H9 (cell line): ENCODE results near the gene PRR7. TPM values are rescaled to one million over a fixed set of nuclear protein-coding genes. Genes with fewer than 3 reads are reported as not detected.

Experiments
- DNase-seq: peaks from one replicate; pipeline ENCODE4 v3.0.0-alpha.2; 2017
- H2AFZ ChIP-seq: one replicate; pipeline ENCODE4 v1.6.1; 2013; ENCODE audit warnings: mild to moderate bottlenecking, low read length, control low read depth, moderate library complexity
- H2AK5ac ChIP-seq: 2 replicates; pipeline ENCODE4 v1.6.1; 2013; ENCODE audit warnings: low read length, control low read depth, mixed read lengths; ENCODE audit not compliant: insufficient read length
- H2BK120ac ChIP-seq: one replicate; pipeline ENCODE4 v1.6.1; 2013; ENCODE audit warnings: low read depth, mild to moderate bottlenecking, low read length, control low read depth, inconsistent platforms; ENCODE audit not compliant: poor library complexity, severe bottlenecking
- H2BK12ac ChIP-seq: 2 replicates; pipeline ENCODE4 v1.6.1; 2013; ENCODE audit warnings: low read length, control low read depth, mixed read lengths, low read depth; ENCODE audit not compliant: insufficient read length
- H2BK15ac ChIP-seq: 2 replicates; pipeline ENCODE4 v1.6.1; 2013; ENCODE audit warnings: low read depth, low read length, control low read depth
- H2BK20ac ChIP-seq: one replicate; pipeline ENCODE4 v1.6.1; 2013; ENCODE audit warnings: low read depth, mild to moderate bottlenecking, low read length, control low read depth, inconsistent platforms; ENCODE audit not compliant: poor library complexity, severe bottlenecking
- H2BK5ac ChIP-seq: 2 replicates; pipeline ENCODE4 v1.6.1; 2013; ENCODE audit warnings: low read length, control low read depth, mixed read lengths; ENCODE audit not compliant: insufficient read length
- H3K14ac ChIP-seq: 2 replicates; pipeline ENCODE4 v1.6.1; 2013; ENCODE audit warnings: low read length, control low read depth; ENCODE audit not compliant: insufficient read depth
- H3K18ac ChIP-seq: 2 replicates; pipeline ENCODE4 v1.6.1; 2013; ENCODE audit warnings: low read depth, mild to moderate bottlenecking, mixed read lengths, low read length, control low read depth; ENCODE audit not compliant: insufficient read length
- H3K23ac ChIP-seq: 2 replicates; pipeline ENCODE4 v1.6.1; 2013; ENCODE audit warnings: low read length, control low read depth, mixed read lengths, low read depth; ENCODE audit not compliant: insufficient read length
- H3K23me2 ChIP-seq: 2 replicates; pipeline ENCODE4 v1.6.1; 2013; ENCODE audit warnings: low read depth, mild to moderate bottlenecking, mixed read lengths, low read length, control low read depth; ENCODE audit not compliant: insufficient read length, poor library complexity, severe bottlenecking
- H3K27ac ChIP-seq: 2 replicates; pipeline ENCODE4 v1.5.1; 2013; ENCODE audit warnings: low read length, control low read depth, mixed read lengths, low read depth; ENCODE audit not compliant: insufficient read length
- H3K27me3 ChIP-seq: 2 replicates; pipeline ENCODE4 v1.6.1; 2013; ENCODE audit warnings: low read length, control low read depth, inconsistent platforms; ENCODE audit not compliant: insufficient read depth
- H3K4ac ChIP-seq: 2 replicates; pipeline ENCODE4 v1.6.1; 2013; ENCODE audit warnings: low read depth, mild to moderate bottlenecking, control low read depth, inconsistent platforms, low read length, moderate library complexity
- H3K4me1 ChIP-seq: 2 replicates; pipeline ENCODE4 v1.6.1; 2013; ENCODE audit warnings: low read length, control low read depth, inconsistent platforms; ENCODE audit not compliant: insufficient read depth
- H3K4me2 ChIP-seq: 2 replicates; pipeline ENCODE4 v1.6.1; 2013; ENCODE audit warnings: low read length, control low read depth, mixed read lengths; ENCODE audit not compliant: insufficient read length, insufficient read depth
- H3K56ac ChIP-seq: 2 replicates; pipeline ENCODE4 v1.6.1; 2013; ENCODE audit warnings: low read depth, mild to moderate bottlenecking, mixed read lengths, low read length, control low read depth; ENCODE audit not compliant: insufficient read length
- H3K79me1 ChIP-seq: 2 replicates; pipeline ENCODE4 v1.6.1; 2013; ENCODE audit warnings: low read depth, mild to moderate bottlenecking, moderate library complexity, low read length, control low read depth, inconsistent platforms; ENCODE audit not compliant: insufficient read depth, poor library complexity, severe bottlenecking
- H3K79me2 ChIP-seq: 2 replicates; pipeline ENCODE4 v1.6.1; 2013; ENCODE audit warnings: low read length, control low read depth, inconsistent platforms; ENCODE audit not compliant: insufficient read depth
- H3K9ac ChIP-seq: 2 replicates; pipeline ENCODE4 v1.6.1; 2013; ENCODE audit warnings: low read length, control low read depth, mixed read lengths; ENCODE audit not compliant: insufficient read length; ENCODE audit errors: extremely low read depth
- H3K9me3 ChIP-seq: one replicate; pipeline ENCODE4 v1.6.1; 2013; ENCODE audit warnings: low read depth, low read length, inconsistent platforms; ENCODE audit not compliant: control insufficient read depth
- H3T11ph ChIP-seq: one replicate; pipeline ENCODE4 v1.6.1; 2013; ENCODE audit warnings: mild to moderate bottlenecking, low read length, control low read depth, inconsistent platforms
- H4K20me1 ChIP-seq: one replicate; pipeline ENCODE4 v1.6.1; 2013; ENCODE audit not compliant: control insufficient read depth, insufficient read length, insufficient read depth
- H4K5ac ChIP-seq: 2 replicates; pipeline ENCODE4 v1.6.1; 2013; ENCODE audit warnings: low read depth, mild to moderate bottlenecking, mixed read lengths, low read length, control low read depth; ENCODE audit not compliant: insufficient read length
- H4K8ac ChIP-seq: replicated peaks from 2 replicates; pipeline ENCODE4 v1.6.1; 2013; ENCODE audit warnings: low read length, control low read depth, mixed read lengths, low read depth; ENCODE audit not compliant: insufficient read length
- H4K91ac ChIP-seq: 2 replicates; pipeline ENCODE4 v1.6.1; 2013; ENCODE audit warnings: low read depth, mild to moderate bottlenecking, moderate library complexity, mixed read lengths, low read length, control low read depth; ENCODE audit not compliant: insufficient read length
- H3K27ac Mint-ChIP-seq, 3 experiments: 2 replicates in 2 of 3; 3 replicates in 1 of 3; pipeline ENCODE4 v1.8.0; 2020 to 2021; ENCODE audit warnings: mixed read lengths in 3 of 3, mild to moderate bottlenecking in 1 of 3, moderate library complexity in 1 of 3
- H3K27me3 Mint-ChIP-seq: 2 replicates; pipeline ENCODE4 v1.8.0; 2021; ENCODE audit warnings: low read depth, mild to moderate bottlenecking, moderate library complexity, mixed read lengths
- H3K36me3 Mint-ChIP-seq, 3 experiments: 2 replicates in 2 of 3; 3 replicates in 1 of 3; pipeline ENCODE4 v1.8.0; 2020 to 2021; ENCODE audit warnings: low read depth in 3 of 3, mixed read lengths in 3 of 3; ENCODE audit not compliant: insufficient read depth in 1 of 3
- H3K4me1 Mint-ChIP-seq, 2 experiments: 2 replicates each; pipeline ENCODE4 v1.8.0; 2020; ENCODE audit warnings: mixed read lengths in 2 of 2
- H3K4me3 Mint-ChIP-seq, 2 experiments: 2 replicates in 1 of 2; 3 replicates in 1 of 2; pipeline ENCODE4 v1.8.0; 2020 to 2021; ENCODE audit warnings: mild to moderate bottlenecking in 2 of 2, mixed read lengths in 2 of 2, moderate library complexity in 1 of 2
- H3K9me3 Mint-ChIP-seq, 2 experiments: 2 replicates in 1 of 2; 3 replicates in 1 of 2; pipeline ENCODE4 v1.8.0; 2020; ENCODE audit warnings: mild to moderate bottlenecking in 2 of 2, mixed read lengths in 2 of 2, moderate library complexity in 1 of 2
- CTCF ChIP-seq: fragments of 200-600 bp; sonication (generic); conservative IDR thresholded peaks from 3 replicates; pipeline ENCODE4 v1.8.0; 2021; ENCODE audit warnings: antibody characterized with exemption, mild to moderate bottlenecking
- WGBS: extraction: QIAGEN DNeasy Blood & Tissue Kit; methylation state at CpG from one replicate; pipeline ENCODE4 v1.1.7; 2013; ENCODE audit warnings: missing lambda C conversion rate, low lambda C conversion rate, mixed read lengths; ENCODE audit not compliant: insufficient read length; ENCODE audit errors: extremely low coverage; 5-methylcytosine and 5-hydroxymethylcytosine counted together
- total RNA-seq: library from RNA; stranded (reverse); gene quantifications from 2 replicates; pipeline ENCODE4 v1.2.1, GENCODE V29; 2021

Gene PRR7
- total RNA-seq, 1 experiment from 2014 or later, result 9.6 TPM

GRCh38 chr5:177496727-177497291 is 50.2 kb downstream of the PRR7 start:
- peak overlapping the region; percentile 95 for H3K18ac ChIP-seq
- no peak overlapping the region for H4K5ac ChIP-seq
- H2AFZ ChIP-seq, result no peak overlapping the region
- no CpG with 5 or more reads among the region's 29 CpGs for WGBS
- H3K23me2 ChIP-seq, result peaks cover 4% of the 10 kb centered on the region
- Mint-ChIP-seq H3K27me3 (peaks cover 29% of the 10 kb centered on the region), H3K4me3 (peak overlapping the region; percentile 75 to 84), H3K4me1 (peaks cover 34 to 54% of the 10 kb centered on the region in 2 experiments), H3K27ac (peak overlapping the region; percentile 95 to 98 (median 95); a peak in 5 of 7 replicates), H3K9me3 (no peaks in the 10 kb centered on the region), H3K36me3 (peaks cover 12 to 24% (median 20%) of the 10 kb centered on the region in 3 experiments)
- H3T11ph ChIP-seq, result peak overlapping the region; percentile 22
- no peak overlapping the region for H2BK12ac ChIP-seq
- H3K56ac ChIP-seq, result no peak overlapping the region
- H3K4me2 ChIP-seq, result peak overlapping the region; percentile 42
- H3K9me3 ChIP-seq, result no peaks in the 10 kb centered on the region
- H4K8ac ChIP-seq, result no peak overlapping the region
- H3K27ac ChIP-seq, result no peak overlapping the region
- H4K20me1 ChIP-seq, result no peaks in the 10 kb centered on the region
- no peak overlapping the region for H2BK15ac ChIP-seq
- H3K79me1 ChIP-seq, result no peaks in the 10 kb centered on the region
- peak; percentile 94 for DNase-seq
- peak overlapping the region; percentile 98 for H3K14ac ChIP-seq
- H3K4me1 ChIP-seq, result peaks cover 5% of the 10 kb centered on the region; the same call in 1 of the 2 replicates
- H3K9ac ChIP-seq, result peak overlapping the region; percentile 60
- no peak overlapping the region for H2AK5ac ChIP-seq
- no peaks in the 10 kb centered on the region for H3K79me2 ChIP-seq
- no peak overlapping the region for H3K23ac ChIP-seq
- no peak overlapping the region for H2BK20ac ChIP-seq
- peak overlapping the region; percentile 74 for H2BK120ac ChIP-seq
- H4K91ac ChIP-seq, result peak overlapping the region; percentile 87
- no peak overlapping the region for H2BK5ac ChIP-seq
- TF ChIP-seq CTCF, result no peak
- H3K27me3 ChIP-seq, result no peaks in the 10 kb centered on the region; the same call in 1 of the 2 replicates
- H3K4ac ChIP-seq, result peak overlapping the region; percentile 87; the same call in 1 of the 2 replicates
